ENCODE measurements around the gene HERPUD1. TPM values are rescaled to one million over a fixed set of nuclear protein-coding genes. Genes with fewer than 3 reads are reported as not detected.

HERPUD1 gene
- total and polyA plus RNA-seq, 4 donors = 57.8 to 219 (median 118) TPM

DNA sequence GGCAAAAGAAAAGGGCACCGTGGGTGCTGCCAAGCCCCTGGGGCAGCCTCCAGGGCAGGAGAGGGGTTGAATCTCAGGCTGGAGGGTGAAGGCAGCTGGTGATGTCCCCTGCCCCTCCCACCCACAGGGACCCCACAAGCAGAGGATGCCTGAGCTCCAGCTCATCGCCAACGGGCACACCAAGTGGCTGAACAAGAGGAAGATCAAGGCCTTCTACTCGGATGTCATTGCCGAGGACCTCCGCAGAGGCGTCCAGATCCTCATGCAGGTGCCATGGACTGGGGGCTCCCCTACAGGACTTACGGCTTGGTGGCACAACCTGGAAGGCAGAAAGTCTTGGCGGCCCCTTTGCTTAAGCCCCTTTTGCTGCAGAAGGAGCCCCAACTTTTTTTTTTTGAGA lies 45.1 kb upstream of the HERPUD1 start:
- no peak overlapping the region for H3K9ac ChIP-seq (ENCODE audit: low read depth in 1 of 2, low read length in 2 of 2)
- H3K4me1 ChIP-seq (ENCODE audit: control insufficient read depth in 4 of 4, insufficient read depth in 4 of 4, low read length in 3 of 4) = no peaks in the 10 kb centered on the region
- no peak for DNase-seq (ENCODE audit: low spot score)
- WGBS = 91% methylated on average over 9 of the region's 9 CpGs
- no peaks in the 10 kb centered on the region for H3K27me3 ChIP-seq (ENCODE audit: control insufficient read depth in 4 of 4, insufficient read depth in 4 of 4, low read length in 3 of 4)
- H3K36me3 ChIP-seq (ENCODE audit: control insufficient read depth in 4 of 4, insufficient read depth in 3 of 4, low read depth in 1 of 4, low read length in 3 of 4) = no peaks in the 10 kb centered on the region
- TF ChIP-seq JUND (IDR thresholded peaks at IDR 0.05) = no peak
- no peak for TF ChIP-seq HNF4A (conservative IDR thresholded peaks at IDR 0.05)
- TF ChIP-seq, protein P1, sequence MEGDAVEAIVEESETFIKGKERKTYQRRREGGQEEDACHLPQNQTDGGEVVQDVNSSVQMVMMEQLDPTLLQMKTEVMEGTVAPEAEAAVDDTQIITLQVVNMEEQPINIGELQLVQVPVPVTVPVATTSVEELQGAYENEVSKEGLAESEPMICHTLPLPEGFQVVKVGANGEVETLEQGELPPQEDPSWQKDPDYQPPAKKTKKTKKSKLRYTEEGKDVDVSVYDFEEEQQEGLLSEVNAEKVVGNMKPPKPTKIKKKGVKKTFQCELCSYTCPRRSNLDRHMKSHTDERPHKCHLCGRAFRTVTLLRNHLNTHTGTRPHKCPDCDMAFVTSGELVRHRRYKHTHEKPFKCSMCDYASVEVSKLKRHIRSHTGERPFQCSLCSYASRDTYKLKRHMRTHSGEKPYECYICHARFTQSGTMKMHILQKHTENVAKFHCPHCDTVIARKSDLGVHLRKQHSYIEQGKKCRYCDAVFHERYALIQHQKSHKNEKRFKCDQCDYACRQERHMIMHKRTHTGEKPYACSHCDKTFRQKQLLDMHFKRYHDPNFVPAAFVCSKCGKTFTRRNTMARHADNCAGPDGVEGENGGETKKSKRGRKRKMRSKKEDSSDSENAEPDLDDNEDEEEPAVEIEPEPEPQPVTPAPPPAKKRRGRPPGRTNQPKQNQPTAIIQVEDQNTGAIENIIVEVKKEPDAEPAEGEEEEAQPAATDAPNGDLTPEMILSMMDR (IDR thresholded peaks at IDR 0.05; ENCODE audit: low read depth, low read length, missing input control) = no peak
- TF ChIP-seq RXRA (IDR thresholded peaks at IDR 0.05) = no peak
- TF ChIP-seq, protein P2, sequence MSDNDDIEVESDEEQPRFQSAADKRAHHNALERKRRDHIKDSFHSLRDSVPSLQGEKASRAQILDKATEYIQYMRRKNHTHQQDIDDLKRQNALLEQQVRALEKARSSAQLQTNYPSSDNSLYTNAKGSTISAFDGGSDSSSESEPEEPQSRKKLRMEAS (IDR thresholded peaks at IDR 0.05) = no peak
- no peak for TF ChIP-seq SP1 (IDR thresholded peaks at IDR 0.05)
- TF ChIP-seq, protein P3, sequence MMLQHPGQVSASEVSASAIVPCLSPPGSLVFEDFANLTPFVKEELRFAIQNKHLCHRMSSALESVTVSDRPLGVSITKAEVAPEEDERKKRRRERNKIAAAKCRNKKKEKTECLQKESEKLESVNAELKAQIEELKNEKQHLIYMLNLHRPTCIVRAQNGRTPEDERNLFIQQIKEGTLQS (IDR thresholded peaks at IDR 0.05) = no peak
- TF ChIP-seq EGR1 (IDR thresholded peaks at IDR 0.05; ENCODE audit: low read depth in 2 of 2) = no peak
- no peak for TF ChIP-seq GABPA (IDR thresholded peaks at IDR 0.05 in 1 of 2, conservative IDR thresholded peaks at IDR 0.05 in 1 of 2)
- no peak for TF ChIP-seq YY1 (IDR thresholded peaks at IDR 0.05)
- TF ChIP-seq NR2F2 (IDR thresholded peaks at IDR 0.05) = no peak
- TF ChIP-seq, protein P4, sequence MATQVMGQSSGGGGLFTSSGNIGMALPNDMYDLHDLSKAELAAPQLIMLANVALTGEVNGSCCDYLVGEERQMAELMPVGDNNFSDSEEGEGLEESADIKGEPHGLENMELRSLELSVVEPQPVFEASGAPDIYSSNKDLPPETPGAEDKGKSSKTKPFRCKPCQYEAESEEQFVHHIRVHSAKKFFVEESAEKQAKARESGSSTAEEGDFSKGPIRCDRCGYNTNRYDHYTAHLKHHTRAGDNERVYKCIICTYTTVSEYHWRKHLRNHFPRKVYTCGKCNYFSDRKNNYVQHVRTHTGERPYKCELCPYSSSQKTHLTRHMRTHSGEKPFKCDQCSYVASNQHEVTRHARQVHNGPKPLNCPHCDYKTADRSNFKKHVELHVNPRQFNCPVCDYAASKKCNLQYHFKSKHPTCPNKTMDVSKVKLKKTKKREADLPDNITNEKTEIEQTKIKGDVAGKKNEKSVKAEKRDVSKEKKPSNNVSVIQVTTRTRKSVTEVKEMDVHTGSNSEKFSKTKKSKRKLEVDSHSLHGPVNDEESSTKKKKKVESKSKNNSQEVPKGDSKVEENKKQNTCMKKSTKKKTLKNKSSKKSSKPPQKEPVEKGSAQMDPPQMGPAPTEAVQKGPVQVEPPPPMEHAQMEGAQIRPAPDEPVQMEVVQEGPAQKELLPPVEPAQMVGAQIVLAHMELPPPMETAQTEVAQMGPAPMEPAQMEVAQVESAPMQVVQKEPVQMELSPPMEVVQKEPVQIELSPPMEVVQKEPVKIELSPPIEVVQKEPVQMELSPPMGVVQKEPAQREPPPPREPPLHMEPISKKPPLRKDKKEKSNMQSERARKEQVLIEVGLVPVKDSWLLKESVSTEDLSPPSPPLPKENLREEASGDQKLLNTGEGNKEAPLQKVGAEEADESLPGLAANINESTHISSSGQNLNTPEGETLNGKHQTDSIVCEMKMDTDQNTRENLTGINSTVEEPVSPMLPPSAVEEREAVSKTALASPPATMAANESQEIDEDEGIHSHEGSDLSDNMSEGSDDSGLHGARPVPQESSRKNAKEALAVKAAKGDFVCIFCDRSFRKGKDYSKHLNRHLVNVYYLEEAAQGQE (IDR thresholded peaks at IDR 0.05) = no peak
- no peak for TF ChIP-seq FOXA2 (IDR thresholded peaks at IDR 0.05)
- no peak for TF ChIP-seq RAD21 (IDR thresholded peaks at IDR 0.05)
- TF ChIP-seq TAF1 (conservative IDR thresholded peaks at IDR 0.05) = no peak
- TF ChIP-seq HNF4G (IDR thresholded peaks at IDR 0.05) = no peak
- no peak for TF ChIP-seq FOXA1 (IDR thresholded peaks at IDR 0.05)
- TF ChIP-seq, protein P5, sequence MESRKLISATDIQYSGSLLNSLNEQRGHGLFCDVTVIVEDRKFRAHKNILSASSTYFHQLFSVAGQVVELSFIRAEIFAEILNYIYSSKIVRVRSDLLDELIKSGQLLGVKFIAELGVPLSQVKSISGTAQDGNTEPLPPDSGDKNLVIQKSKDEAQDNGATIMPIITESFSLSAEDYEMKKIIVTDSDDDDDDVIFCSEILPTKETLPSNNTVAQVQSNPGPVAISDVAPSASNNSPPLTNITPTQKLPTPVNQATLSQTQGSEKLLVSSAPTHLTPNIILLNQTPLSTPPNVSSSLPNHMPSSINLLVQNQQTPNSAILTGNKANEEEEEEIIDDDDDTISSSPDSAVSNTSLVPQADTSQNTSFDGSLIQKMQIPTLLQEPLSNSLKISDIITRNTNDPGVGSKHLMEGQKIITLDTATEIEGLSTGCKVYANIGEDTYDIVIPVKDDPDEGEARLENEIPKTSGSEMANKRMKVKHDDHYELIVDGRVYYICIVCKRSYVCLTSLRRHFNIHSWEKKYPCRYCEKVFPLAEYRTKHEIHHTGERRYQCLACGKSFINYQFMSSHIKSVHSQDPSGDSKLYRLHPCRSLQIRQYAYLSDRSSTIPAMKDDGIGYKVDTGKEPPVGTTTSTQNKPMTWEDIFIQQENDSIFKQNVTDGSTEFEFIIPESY (IDR thresholded peaks at IDR 0.05) = no peak
- no peak overlapping the region for H3K27ac ChIP-seq (ENCODE audit: low read depth in 1 of 2, low read length in 2 of 2)
- no peak overlapping the region for H3K4me3 ChIP-seq (ENCODE audit: low read depth in 1 of 3, low read length in 3 of 3)
- H3K9me3 ChIP-seq (ENCODE audit: control insufficient read depth in 4 of 4, low read length in 3 of 4) = no peaks in the 10 kb centered on the region
